GM19239 (cell line): ENCODE data around the gene GRIK4.

Source experiments
- DNase-seq: peaks from one replicate; pipeline ENCODE4 v3.0.0; 2011; ENCODE audit warnings: low spot score; ENCODE audit not compliant: insufficient read length
- FAIRE-seq: peaks from 2 replicates; lab custom pipeline; 2011; peaks lifted over from hg19 to GRCh38; lab: Jason Lieb, UNC

GRIK4 gene

GRCh38 chr11:120880498-120881175 is 369.1 kb downstream of the GRIK4 start:
- DNase-seq (no peak), FAIRE-seq (no peak)

- DNase-seq (no peak), FAIRE-seq (no peak)
These were observed 370.0 kb downstream of the GRIK4 start for GRCh38 chr11:120881596-120881995.

GRCh38 chr11:120882175-120882574 is 370.6 kb downstream of the GRIK4 start:
- FAIRE-seq = no peak

GRCh38 chr11:120883404-120884080 is 372.0 kb downstream of the GRIK4 start:
- FAIRE-seq = no peak
- no peak for DNase-seq

More at GRCh38 chr11:120882175-120882574, 370.6 kb downstream of the GRIK4 start:
- no peak for DNase-seq

- DNase-seq (no peak), FAIRE-seq (no peak)
These were observed 372.8 kb downstream of the GRIK4 start for GRCh38 chr11:120884154-120885020.

GRCh38 chr11:120890609-120891320 is 379.2 kb downstream of the GRIK4 start:
- no peak for DNase-seq
- no peak for FAIRE-seq

GRCh38 chr11:120893440-120894201 is 382.1 kb downstream of the GRIK4 start:
- FAIRE-seq = peak; percentile 82
- peak; percentile 40 for DNase-seq

- DNase-seq (no peak), FAIRE-seq (no peak)
These were observed 382.8 kb downstream of the GRIK4 start for GRCh38 chr11:120894202-120894985.

- no peak for DNase-seq
- FAIRE-seq = no peak
These were observed 385.1 kb downstream of the GRIK4 start for GRCh38 chr11:120896687-120897086.

- FAIRE-seq (no peak), DNase-seq (no peak)
These were observed 387.0 kb downstream of the GRIK4 start for GRCh38 chr11:120898568-120898967.

- DNase-seq = no peak
- FAIRE-seq = no peak
These were observed 388.2 kb downstream of the GRIK4 start for GRCh38 chr11:120899720-120900119.

- FAIRE-seq (no peak), DNase-seq (no peak)
These were observed 389.1 kb downstream of the GRIK4 start for GRCh38 chr11:120900643-120901042.

GRCh38 chr11:120903686-120904085 is 392.1 kb downstream of the GRIK4 start:
- FAIRE-seq = no peak
- no peak for DNase-seq

GRCh38 chr11:120904116-120904515 is 392.6 kb downstream of the GRIK4 start:
- no peak for DNase-seq

GRCh38 chr11:120906766-120907165 is 395.2 kb downstream of the GRIK4 start:
- DNase-seq (no peak), FAIRE-seq (no peak)

More at GRCh38 chr11:120904116-120904515, 392.6 kb downstream of the GRIK4 start:
- no peak for FAIRE-seq

- FAIRE-seq (no peak), DNase-seq (no peak)
These were observed 396.4 kb downstream of the GRIK4 start for GRCh38 chr11:120907971-120908370.

- no peak for FAIRE-seq
- DNase-seq = no peak
These were observed 397.1 kb downstream of the GRIK4 start for GRCh38 chr11:120908461-120909181.
